G401.6 (cell line): ENCODE data around the gene LTB.

Experiments
- FAIRE-seq: peaks from 2 replicates; lab custom pipeline; 2012; peaks lifted over from hg19 to GRCh38; lab: Jason Lieb, UNC

Gene LTB

DNA sequence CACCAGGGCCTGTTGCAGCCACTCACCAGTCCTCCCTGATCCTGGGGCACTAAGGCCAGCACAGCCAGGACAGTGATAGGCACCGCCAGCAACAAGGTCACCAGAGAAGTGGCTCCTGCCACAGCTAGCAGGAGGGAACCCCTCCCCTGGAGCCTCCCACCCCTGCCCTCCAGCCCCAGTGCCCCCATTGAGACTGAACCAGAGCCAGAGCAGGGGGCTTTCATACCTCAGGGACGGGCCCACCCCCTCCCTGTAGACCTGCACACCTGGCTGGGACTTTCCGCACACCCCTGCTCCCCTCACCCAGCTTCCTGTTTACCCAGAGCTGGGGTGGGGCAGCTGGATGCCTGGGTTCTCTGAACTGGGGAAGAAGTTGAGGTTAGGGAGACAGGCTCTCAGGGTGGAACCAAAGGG, at the start of gene LTB:
Gene LTB (minus strand): TSS at position 195 of the 414 bp plus-strand sequence. CDS start 7 bp downstream, at position 188.
- no peak for FAIRE-seq

- FAIRE-seq: no peak
These were observed 49.6 kb upstream of the LTB start for GRCh38 chr6:31631681-31632278.

- no peak for FAIRE-seq
These were observed 49.0 kb upstream of the LTB start for GRCh38 chr6:31631209-31631608.

DNA sequence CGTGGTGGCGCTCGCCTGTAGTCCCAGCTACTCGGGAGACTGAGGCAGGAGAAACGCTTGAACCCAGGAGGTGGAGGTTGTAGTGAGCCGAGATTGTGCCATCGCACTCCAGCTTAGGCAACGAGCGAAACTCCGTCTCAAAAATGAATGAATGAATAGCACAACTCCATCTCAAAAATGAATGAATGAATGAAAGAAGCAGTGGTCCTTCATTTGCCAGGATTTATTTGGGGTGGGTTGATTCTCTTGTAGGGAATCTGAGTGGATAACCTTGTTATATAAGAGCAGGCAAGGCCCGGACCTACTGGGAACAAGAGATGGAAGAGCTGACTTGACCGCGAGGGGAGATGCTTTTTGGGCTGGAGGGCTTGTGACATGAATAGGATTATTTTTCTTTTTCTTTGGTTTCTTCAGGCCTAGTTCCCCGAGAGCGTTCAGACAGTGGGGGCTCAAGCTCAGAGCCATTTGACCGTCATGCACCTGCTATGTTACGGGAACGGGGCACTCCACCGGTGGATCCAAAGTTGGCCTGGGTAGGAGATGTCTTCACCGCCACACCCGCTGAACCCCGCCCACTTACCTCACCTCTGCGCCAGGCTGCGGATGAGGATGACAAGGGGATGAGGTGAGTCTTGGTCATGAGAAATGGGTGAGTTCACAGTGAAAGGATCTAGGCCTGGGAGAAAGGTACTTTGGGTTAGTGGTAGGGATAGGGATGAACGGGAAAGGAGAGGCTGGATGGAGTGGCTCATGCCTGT, 48.1 kb upstream of the LTB start:
- FAIRE-seq: no peak

DNA sequence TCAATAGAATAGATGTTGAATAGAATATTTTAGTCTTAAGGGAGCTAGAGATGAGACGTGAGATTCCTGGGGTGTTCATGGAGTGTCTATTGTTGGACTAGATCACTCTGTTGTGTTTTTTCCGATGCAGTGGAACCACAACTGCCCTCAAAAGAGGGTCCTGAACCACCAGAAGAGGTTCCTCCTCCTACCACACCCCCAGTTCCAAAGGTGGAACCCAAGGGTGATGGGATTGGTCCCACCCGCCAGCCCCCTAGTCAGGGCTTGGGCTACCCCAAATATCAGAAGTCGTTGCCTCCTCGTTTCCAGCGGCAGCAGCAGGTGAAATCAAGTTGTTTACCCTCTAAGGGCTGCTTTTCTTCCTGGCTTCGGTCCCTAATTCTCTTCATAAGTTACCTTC, 46.8 kb upstream of the LTB start:
- FAIRE-seq: no peak

DNA sequence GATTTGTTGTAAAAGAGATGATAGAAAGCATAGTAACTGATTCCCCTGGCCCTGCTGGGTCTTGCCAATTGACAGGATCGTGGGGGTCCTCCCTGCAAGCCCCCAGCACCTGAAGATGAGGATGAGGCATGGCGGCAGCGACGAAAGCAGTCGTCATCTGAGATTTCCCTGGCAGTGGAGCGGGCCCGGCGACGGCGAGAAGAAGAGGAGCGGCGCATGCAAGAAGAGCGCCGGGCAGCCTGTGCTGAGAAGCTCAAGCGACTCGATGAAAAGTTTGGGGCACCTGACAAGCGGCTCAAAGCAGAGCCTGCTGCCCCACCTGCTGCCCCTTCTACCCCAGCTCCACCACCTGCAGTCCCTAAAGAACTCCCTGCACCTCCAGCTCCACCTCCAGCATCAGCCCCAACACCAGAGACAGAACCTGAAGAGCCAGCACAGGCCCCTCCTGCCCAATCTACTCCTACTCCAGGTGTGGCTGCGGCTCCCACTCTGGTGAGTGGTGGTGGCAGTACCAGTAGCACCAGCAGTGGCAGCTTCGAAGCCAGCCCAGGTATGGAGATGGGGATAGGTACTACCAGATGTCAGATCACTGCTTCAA, 45.6 kb upstream of the LTB start:
- no peak for FAIRE-seq

DNA sequence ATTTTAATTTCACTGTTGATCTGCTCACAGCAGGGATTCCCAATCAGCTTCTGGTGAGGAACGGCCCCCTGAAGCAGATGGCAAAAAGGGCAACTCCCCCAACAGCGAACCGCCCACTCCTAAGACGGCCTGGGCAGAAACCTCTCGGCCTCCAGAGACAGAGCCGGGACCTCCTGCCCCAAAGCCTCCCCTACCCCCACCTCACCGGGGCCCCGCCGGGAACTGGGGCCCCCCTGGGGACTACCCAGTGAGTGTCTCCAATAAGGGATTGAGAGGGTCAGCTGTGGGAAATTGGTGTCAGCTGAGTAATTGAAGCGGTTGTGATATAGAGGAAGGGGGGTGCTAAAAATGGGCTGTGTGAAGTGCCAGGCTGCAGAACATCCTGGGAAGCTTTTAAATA, 44.7 kb upstream of the LTB start:
- no peak for FAIRE-seq

GRCh38 chr6:31624070-31624469, 41.8 kb upstream of the LTB start:
- FAIRE-seq: no peak

GRCh38 chr6:31622684-31623091, 40.5 kb upstream of the LTB start:
- FAIRE-seq: no peak

DNA sequence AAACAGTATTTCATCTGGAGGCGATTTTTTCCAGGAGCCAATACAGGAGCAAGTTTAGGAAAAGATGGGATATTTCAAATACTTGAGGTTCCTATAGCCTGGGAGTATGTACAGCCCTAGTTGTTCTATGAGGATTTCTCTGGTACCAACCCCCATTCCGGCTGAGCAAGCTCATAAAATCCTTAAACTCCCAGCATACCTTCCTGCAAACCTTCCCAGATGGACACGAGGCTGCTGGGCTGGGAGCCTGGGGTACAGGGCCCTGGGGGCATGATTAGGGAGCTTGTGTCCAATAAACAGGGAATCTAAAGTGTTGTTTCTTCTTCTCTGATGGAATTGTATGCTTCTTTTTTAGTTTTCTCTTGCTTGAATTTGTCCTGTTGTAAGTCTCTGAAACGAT, 39.8 kb upstream of the LTB start:
- no peak for FAIRE-seq

GRCh38 chr6:31621320-31621939, 39.2 kb upstream of the LTB start:
- FAIRE-seq: no peak

- no peak for FAIRE-seq
These were observed 38.5 kb upstream of the LTB start, which contains the start of gene PRRC2A for GRCh38 chr6:31620586-31621319. Gene PRRC2A, plus strand, starts transcription at chr6:31620715. Its CDS starts 2,075 bp downstream, at chr6:31622790.

DNA sequence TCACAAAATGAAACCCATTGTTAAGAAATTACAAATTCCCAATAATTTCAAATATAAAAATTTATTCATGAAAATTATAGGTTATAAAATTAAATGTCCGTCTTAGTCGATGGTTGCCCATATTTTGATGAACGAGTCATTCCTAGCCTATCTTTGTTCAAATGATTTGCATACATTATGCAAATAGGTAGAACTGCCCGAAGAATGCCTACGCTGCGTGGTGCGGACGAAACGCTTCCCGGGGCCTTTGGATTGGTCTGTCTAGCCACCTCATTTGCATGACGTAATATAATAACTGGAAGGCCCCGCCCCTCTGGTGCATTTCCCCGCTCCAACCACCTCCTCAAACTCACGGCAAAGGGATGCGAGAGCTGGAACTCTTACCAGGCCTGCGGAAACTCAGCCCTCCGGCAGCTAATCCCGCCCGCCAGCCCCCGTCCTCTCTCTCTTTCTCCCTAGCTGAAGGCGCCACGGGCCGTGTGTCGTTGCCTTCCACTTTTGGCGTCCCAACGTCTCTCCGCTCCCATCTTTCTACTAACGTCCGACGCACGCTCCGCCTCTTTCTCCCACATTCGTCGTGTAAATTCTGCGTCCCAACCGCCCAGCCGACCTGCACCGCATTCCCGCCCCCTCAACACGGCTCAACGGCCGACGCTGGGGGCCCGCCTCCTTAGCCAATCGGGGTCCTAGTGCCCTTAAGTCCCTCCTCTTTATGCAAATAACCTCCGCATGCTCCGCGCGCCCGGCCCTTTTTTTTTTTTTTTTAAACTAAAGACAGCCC, 37.8 kb upstream of the LTB start:
- FAIRE-seq: peak; percentile 99

DNA sequence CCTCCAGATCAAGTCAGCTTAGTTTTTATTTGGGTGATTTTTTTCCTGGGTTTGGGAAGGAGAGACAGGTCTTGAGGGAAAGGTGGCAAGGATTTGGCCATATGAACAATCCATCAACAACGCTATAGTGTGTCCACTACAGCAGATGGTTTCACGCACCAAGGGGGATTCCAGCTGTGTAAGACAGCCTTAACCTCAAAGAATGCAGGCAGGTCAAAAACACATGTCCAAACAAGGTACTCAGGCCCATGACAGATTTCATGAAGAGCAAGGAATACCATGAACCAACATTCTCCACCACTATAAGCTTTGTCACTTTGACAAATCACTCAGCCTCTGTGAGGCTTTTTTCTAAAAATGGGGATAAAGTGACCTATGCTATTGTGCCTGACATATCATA, 34.8 kb upstream of the LTB start:
- no peak for FAIRE-seq

GRCh38 chr6:31615748-31616147, 33.5 kb upstream of the LTB start:
- FAIRE-seq: no peak

DNA sequence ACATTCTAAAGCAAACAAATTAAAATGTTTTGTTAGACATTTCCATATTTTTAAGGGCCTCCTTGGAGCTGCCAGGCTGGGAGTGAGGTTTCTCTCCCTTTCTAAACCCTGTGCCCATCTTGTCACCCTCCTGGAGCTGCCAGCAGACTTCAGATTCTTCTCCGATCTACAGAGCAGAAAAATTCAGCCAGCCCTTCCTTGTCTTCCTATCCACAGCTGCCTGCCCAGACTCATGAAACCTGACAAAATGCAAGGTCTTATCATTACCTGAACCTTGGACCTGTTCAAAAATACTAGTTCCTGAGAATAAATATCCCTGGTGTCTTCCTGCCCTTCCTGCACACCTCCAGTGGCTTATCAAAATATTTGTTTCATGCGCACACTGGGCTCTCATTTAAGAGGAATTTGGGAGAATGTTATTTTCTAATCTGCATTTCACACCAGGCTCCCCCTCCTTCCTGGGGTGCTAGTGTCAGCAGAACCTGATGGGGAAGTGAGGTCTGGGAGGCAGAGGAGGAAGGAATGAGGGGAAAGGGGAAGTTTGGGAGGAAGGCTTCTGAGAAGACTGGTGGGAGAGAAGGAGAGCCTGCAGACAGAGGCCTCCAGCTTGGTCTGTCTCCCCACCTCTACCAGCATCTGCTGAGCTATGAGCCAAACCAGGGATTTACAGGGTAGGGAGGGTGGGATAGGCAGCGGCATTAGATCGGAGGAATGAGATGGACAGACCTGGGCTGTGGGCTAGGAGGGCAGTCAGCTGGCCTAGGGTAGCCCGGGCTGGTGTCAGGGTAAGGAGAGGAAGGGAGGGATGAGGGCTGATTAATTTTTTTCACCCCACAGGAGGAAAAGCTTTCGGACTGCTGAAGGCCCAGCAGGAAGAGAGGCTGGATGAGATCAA, 32.7 kb upstream of the LTB start, which contains the start of gene AIF1:
Gene AIF1 (plus strand): TSS at position 551 of the 895 bp plus-strand sequence. CDS start 96 bp downstream, at position 647.
- FAIRE-seq: no peak

- FAIRE-seq: no peak
These were observed 31.9 kb upstream of the LTB start for GRCh38 chr6:31614075-31614619.

- FAIRE-seq: no peak
These were observed 28.7 kb upstream of the LTB start for GRCh38 chr6:31610968-31611367.

DNA sequence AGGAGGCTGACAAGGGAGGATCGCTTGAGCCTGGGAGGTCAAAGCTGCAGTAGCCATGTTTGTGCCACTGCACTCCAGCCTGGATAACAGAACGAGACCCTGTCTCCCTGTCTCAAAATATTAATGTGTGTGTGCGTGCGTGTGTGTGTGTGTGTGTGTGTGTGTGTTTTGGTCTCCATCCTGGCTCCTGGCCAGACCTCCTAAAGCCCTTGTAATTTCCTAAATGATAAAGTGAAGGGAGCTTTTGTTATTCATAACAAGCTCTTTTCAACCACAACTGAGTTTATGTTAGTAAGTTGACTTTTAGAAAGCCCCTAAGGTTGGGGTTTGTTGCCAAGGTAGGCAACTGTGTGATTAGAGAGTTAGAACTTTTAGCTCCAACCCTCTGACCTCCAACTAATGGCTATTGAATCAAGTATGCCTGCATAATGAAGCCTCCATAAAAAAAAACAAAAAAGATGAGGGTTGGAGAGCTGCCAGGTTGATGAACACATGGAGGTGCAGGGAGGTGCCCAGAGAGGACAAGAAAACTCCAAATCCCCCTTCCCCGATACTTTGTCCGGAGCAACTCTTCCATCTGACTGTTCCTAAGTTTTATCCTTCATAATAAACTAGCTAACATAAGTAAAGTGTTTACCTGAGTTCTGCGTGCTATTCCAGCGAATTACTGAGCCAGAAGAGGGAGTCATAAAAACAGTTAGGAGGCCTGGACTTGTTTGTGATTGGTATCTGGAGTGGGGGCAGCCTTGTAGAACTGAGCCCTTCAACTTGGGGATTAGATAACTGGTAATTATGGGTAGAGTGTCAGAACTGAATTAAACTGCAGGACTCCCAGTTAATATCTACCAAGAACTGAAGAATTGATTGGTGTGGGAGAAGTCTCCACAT, 27.5 kb upstream of the LTB start:
- FAIRE-seq: no peak
